Adrenal gland (tissue), 12 donors: ENCODE data around the gene RPS2. TPM values are rescaled to one million over a fixed set of nuclear protein-coding genes. Genes with fewer than 3 reads are reported as not detected.
A peak's percentile ranks its signal among the peaks of the same experiment; 100 is the strongest.

Source experiments
- DNase-seq, 7 donors: peaks; one replicate each; pipeline ENCODE4 v3.0.0-alpha.2; 2019 to 2020
- H3K27ac ChIP-seq, 5 donors: fragments of 200-600 bp; sonication (generic) in 4 of 5; 1 replicate in 3 of 5; 2 replicates in 2 of 5; pipeline versions ENCODE4 v1.5.1 to v1.8.0; 2016 to 2020; ENCODE audit warnings: mild to moderate bottlenecking in 1 of 5
- H3K27me3 ChIP-seq: fragments of 200-600 bp; 2 replicates; pipeline ENCODE4 v1.8.0; 2021
- H3K36me3 ChIP-seq, 2 donors: fragments of 200-600 bp; replicated peaks in 1 of 2; 1 replicate in 1 of 2; 2 replicates in 1 of 2; pipeline versions ENCODE4 v1.5.1 to v1.8.0; 2018 to 2022
- H3K4me1 ChIP-seq, 2 donors: fragments of 200-600 bp; replicated peaks in 1 of 2; 1 replicate in 1 of 2; 2 replicates in 1 of 2; pipeline versions ENCODE4 v1.5.1 to v1.8.0; 2018 to 2021
- H3K4me3 ChIP-seq, 4 donors: fragments of 200-600 bp; sonication (generic) in 3 of 4; one replicate each; pipeline ENCODE4 v1.5.1; 2016 to 2018
- H3K9me3 ChIP-seq, 3 donors: fragments of 200-600 bp; sonication (generic) in 1 of 3; replicated peaks in 1 of 3; 1 replicate in 2 of 3; 2 replicates in 1 of 3; pipeline versions ENCODE4 v1.5.1 to v1.8.0; 2016 to 2021
- POLR2A ChIP-seq, 2 donors: fragments of 450-650 bp; IDR thresholded peaks; one replicate each; pipeline ENCODE4 v1.6.1; 2017; ENCODE audit warnings: antibody characterized with exemption in 2 of 2, mild to moderate bottlenecking in 2 of 2, moderate library complexity in 1 of 2
- WGBS, 4 donors: extraction: QIAGEN DNeasy Blood & Tissue Kit in 2 of 4; methylation state at CpG; one replicate each; pipeline versions ENCODE4 v1.1.5 to v1.1.7; 2013 to 2017; 5-methylcytosine and 5-hydroxymethylcytosine counted together
- intact Hi-C, 2 donors: fragments of 100-400 bp; cut with DNase I; formaldehyde crosslinking; loops; one replicate each; pipeline versions ENCODE4 v1.14.1 to v1.15.0; 2022 to 2023
- polyA plus RNA-seq, 3 donors: library from polyadenylated mRNA; stranded (reverse); fragments of 200-250 nt in 2 of 3; fragments of 350-450 nt in 1 of 3; fragmentation: Illumina TruSeq in 1 of 3; extraction: RNeasy Lipid Tissue Mini Kit (QIAGEN cat#74804) in 1 of 3; gene quantifications; one replicate each; pipeline ENCODE4 v1.2.3, GENCODE V29; 2013 to 2014
- total RNA-seq, 9 donors: library from RNA; depleted of rRNA in 4 of 9; stranded (reverse); fragments of >200 nt in 4 of 9; fragments of 120-200 nt in 1 of 9; fragmentation: NEBNext Ultra II Directional in 1 of 9; extraction: Animal tissue kit (Norgen Biotek cat#: 25700) in 1 of 9; gene quantifications; one replicate each; pipeline versions ENCODE4 v1.1.0 to v1.2.4, GENCODE V29; 2013 to 2023
- TF ChIP-seq, protein P1 (sequence below), 6 experiments: fragments of 450-650 bp in 4 of 6; fragments of 200-600 bp in 2 of 6; sonication (generic) in 1 of 6; IDR thresholded peaks; 1 replicate in 5 of 6; 2 replicates in 1 of 6; pipeline versions ENCODE4 v1.5.1 to v1.8.0; 2016 to 2021; ENCODE audit warnings: antibody characterized with exemption in 6 of 6, mild to moderate bottlenecking in 2 of 6, moderate library complexity in 1 of 6
- donor health status: healthy with polysubstance abuse.
- donor health status: Bipolar disorder and iron deficiency.
- donor health status: DM: yes; HTN: yes; CAD: no.
- donor health status: DM: no; HTN: no; CAD: no.
- donor health status: DM: no; HTN: no; CAD: no.
- donor health status: DM: yes; HTN: yes; CAD: no.

The RPS2 gene
- total and polyA plus RNA-seq, 12 donors, result 1,045 to 4,016 (median 1,739) TPM

DNA sequence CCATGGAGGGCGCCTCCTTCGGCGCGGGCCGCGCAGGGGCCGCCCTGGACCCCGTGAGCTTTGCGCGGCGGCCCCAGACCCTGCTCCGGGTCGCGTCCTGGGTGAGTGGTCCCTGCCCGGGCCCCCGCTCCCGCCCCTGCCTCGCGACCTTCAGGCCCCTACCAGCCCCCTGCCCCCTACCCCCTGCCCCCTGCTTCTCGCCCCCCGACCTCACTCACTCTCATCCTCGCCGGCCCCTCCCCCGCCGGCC lies 25.4 kb upstream of the RPS2 start:
- Histone ChIP-seq H3K4me3 (no peak overlapping the region), H3K36me3 (peaks cover 0 to 19% of the 10 kb centered on the region in 2 donors), H3K27ac (no peak overlapping the region), H3K27me3 (peaks cover 22% of the 10 kb centered on the region), H3K9me3 (no peaks in the 10 kb centered on the region), H3K4me1 (peaks cover 4 to 25% of the 10 kb centered on the region in 2 donors)
- TF ChIP-seq POLR2A (IDR thresholded peaks at IDR 0.05), result no peak
- TF ChIP-seq, protein P1, sequence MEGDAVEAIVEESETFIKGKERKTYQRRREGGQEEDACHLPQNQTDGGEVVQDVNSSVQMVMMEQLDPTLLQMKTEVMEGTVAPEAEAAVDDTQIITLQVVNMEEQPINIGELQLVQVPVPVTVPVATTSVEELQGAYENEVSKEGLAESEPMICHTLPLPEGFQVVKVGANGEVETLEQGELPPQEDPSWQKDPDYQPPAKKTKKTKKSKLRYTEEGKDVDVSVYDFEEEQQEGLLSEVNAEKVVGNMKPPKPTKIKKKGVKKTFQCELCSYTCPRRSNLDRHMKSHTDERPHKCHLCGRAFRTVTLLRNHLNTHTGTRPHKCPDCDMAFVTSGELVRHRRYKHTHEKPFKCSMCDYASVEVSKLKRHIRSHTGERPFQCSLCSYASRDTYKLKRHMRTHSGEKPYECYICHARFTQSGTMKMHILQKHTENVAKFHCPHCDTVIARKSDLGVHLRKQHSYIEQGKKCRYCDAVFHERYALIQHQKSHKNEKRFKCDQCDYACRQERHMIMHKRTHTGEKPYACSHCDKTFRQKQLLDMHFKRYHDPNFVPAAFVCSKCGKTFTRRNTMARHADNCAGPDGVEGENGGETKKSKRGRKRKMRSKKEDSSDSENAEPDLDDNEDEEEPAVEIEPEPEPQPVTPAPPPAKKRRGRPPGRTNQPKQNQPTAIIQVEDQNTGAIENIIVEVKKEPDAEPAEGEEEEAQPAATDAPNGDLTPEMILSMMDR (IDR thresholded peaks at IDR 0.05), result no peak
- 0 to 1% methylated on average over 12 to 25 of the region's 25 CpGs; no CpG with 5 or more reads in 2 of the 4 donors for WGBS, 4 donors
- intact Hi-C loops, result no loop called here
- no peak for DNase-seq

DNA sequence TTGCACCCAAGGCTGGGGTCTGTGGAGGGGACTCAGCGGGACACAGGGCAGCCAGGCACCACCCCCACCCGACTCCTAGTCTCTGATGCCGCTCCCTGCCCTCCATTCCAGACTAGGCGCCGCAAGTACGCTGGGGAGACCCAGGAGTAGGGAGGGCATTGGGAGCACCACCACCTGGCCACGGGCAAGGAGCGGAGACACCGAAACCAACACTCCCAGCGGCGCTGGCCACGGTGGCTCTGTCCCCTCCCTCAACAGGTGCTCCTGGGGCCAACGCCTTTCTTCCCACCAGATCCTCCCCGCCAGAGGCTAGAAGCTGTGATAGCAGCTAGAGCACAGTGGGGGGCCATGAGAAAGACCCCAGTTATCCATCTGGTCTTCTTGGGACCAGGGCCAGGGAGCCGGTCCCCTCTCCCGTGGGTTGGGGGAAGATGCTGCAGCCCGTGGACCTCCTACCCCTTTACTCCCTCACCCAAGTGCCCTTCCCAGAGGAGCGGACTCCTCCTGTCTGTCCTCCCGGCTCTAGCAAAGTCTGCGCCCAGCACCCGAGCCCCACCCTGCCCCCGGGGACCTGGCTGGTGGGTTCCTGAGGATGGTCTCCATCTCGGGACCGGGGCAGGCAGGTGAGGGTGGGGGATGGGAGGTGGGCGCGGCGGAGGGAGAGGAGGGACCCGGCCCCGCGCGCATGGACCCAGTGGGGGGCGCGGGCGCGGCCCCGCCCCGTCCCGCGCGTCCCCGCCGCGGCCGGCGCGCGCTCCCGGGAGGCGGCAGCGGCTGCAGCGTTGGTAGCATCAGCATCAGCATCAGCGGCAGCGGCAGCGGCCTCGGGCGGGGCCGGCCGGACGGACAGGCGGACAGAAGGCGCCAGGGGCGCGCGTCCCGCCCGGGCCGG lies 24.8 kb upstream of the RPS2 start, which contains the start of gene SYNGR3:
TSS of gene SYNGR3 (plus strand) at position 762 of the 892 bp plus-strand sequence. CDS start 133 bp downstream, outside the sequence.
- H3K9me3 ChIP-seq, result no peaks in the 10 kb centered on the region
- H3K4me3 ChIP-seq, result no peak within 1 kb of the TSS
- no peak for DNase-seq
- intact Hi-C loops, result no loop called here
- peaks cover 4 to 31% of the 10 kb centered on the region in 2 donors for H3K4me1 ChIP-seq
- H3K27ac ChIP-seq, result peak within 1 kb of the TSS in 1 of 5 donors; percentile 52
- peaks cover 0 to 19% of the 10 kb centered on the region in 2 donors for H3K36me3 ChIP-seq
- WGBS, 4 donors, result 6 to 19% (median 6%) methylated on average over 14 to 67 of the region's 67 CpGs; no CpG with 5 or more reads in 1 of the 4 donors
- no peak for TF ChIP-seq POLR2A (IDR thresholded peaks at IDR 0.05)
- peaks cover 22% of the 10 kb centered on the region for H3K27me3 ChIP-seq

DNA sequence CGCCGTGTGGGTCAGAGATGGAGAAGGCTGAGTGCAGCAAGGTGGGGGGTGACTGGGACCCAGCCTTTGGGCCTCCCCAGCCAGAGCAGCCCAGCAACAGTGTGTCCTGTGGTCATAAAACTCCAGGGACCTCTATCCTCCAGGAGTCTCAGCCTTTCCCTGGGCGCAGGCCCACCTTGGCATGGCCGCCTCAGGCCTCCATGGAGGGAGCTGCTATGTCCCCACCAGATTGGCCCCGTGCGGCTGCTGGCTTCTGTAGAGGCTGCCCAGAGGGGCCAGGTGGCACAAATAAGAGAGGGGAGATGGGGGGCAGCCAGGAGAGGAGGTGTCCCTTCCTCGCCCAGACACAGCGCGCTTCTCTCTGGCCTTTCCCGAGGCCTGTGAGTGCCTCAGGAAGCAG lies 22.6 kb upstream of the RPS2 start:
- Histone ChIP-seq H3K36me3 (peaks cover 0 to 19% of the 10 kb centered on the region in 2 donors), H3K9me3 (no peaks in the 10 kb centered on the region), H3K4me3 (no peak overlapping the region), H3K4me1 (peaks cover 4 to 35% of the 10 kb centered on the region in 2 donors), H3K27ac (no peak overlapping the region), H3K27me3 (peaks cover 22% of the 10 kb centered on the region)
- no peak for TF ChIP-seq POLR2A (IDR thresholded peaks at IDR 0.05)
- TF ChIP-seq, protein P1 (IDR thresholded peaks at IDR 0.05), result no peak
- intact Hi-C loops, result no loop called here
- 91 to 96% (median 93%) methylated on average over 5 to 10 of the region's 10 CpGs for WGBS, 4 donors
- no peak for DNase-seq

DNA sequence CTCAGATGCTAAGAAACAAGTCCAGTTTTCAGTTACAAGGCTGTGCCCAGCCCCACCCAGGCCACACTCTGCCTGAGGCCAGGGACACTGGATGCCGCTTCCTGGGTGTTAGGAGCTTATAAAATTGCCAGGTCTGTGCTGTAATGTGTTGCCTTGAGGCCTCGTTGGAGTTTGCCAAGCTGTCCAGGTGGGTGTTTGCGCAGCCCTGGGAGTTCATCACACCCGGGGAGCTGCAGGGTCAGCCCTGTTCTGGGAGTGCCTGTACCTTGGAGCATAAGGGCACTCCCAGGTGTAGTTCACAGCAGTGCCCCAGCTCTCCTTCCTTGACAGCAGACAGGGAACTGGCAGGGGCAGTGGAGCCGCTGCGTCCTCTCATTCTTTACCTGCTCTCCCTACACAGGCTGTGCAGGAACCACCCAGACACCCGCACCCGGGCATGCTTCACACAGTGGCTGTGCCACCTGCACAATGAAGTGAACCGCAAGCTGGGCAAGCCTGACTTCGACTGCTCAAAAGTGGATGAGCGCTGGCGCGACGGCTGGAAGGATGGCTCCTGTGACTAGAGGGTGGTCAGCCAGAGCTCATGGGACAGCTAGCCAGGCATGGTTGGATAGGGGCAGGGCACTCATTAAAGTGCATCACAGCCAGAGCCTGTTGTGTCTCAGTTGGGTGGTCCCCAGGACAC lies 21.0 kb upstream of the RPS2 start:
- peaks cover 22% of the 10 kb centered on the region for H3K27me3 ChIP-seq
- H3K36me3 ChIP-seq, result peaks cover 0 to 19% of the 10 kb centered on the region in 2 donors
- 90 to 96% (median 92%) methylated on average over 10 to 14 of the region's 14 CpGs for WGBS, 4 donors
- H3K4me1 ChIP-seq, result peaks cover 0 to 21% of the 10 kb centered on the region in 2 donors
- intact Hi-C loops, result no loop called here
- H3K27ac ChIP-seq, result no peak overlapping the region
- TF ChIP-seq, protein P1 (IDR thresholded peaks at IDR 0.05), result no peak
- no peak for TF ChIP-seq POLR2A (IDR thresholded peaks at IDR 0.05)
- no peaks in the 10 kb centered on the region for H3K9me3 ChIP-seq
- no peak for DNase-seq
- H3K4me3 ChIP-seq, result no peak overlapping the region
